ENCODE data around the gene MAB21L4.

The MAB21L4 gene

GRCh38 chr2:240888890-240889573, 6.9 kb downstream of the MAB21L4 start:
- no peak for DNase-seq (ENCODE audit: low read depth, low spot score)
- Histone ChIP-seq H3K9me3 (ENCODE audit: low read depth, low read length) (no peaks in the 10 kb centered on the region), H3K9ac (ENCODE audit: insufficient read length) (no peak overlapping the region), H3K4me3 (no peak overlapping the region), H3K27ac (no peak overlapping the region), H3K36me3 (ENCODE audit: insufficient read depth, low read length) (no peaks in the 10 kb centered on the region)
- TF ChIP-seq EZH2 (IDR thresholded peaks at IDR 0.05), result no peak
- TF ChIP-seq POLR2AphosphoS5 (IDR thresholded peaks at IDR 0.05; ENCODE audit: borderline replicate concordance, low read depth, low read length), result no peak
- TF ChIP-seq FOXP2 (optimal IDR thresholded peaks at IDR 0.05; ENCODE audit: control extremely low read depth, extremely low read length, insufficient read depth), result no peak

- H3K27ac ChIP-seq, result no peak overlapping the region
- no peak for TF ChIP-seq POLR2AphosphoS5 (IDR thresholded peaks at IDR 0.05; ENCODE audit: borderline replicate concordance, low read depth, low read length)
- TF ChIP-seq EZH2 (IDR thresholded peaks at IDR 0.05), result no peak
- TF ChIP-seq FOXP2 (optimal IDR thresholded peaks at IDR 0.05; ENCODE audit: control extremely low read depth, extremely low read length, insufficient read depth), result no peak
These were observed 7.6 kb downstream of the MAB21L4 start for GRCh38 chr2:240888130-240888889.

GRCh38 chr2:240887631-240888030, 8.3 kb downstream of the MAB21L4 start:
- H3K4me3 ChIP-seq, result no peak overlapping the region
- no peak overlapping the region for H3K9ac ChIP-seq (ENCODE audit: insufficient read length)
- TF ChIP-seq EZH2 (IDR thresholded peaks at IDR 0.05) (no peak), FOXP2 (optimal IDR thresholded peaks at IDR 0.05; ENCODE audit: control extremely low read depth, extremely low read length, insufficient read depth) (no peak), POLR2AphosphoS5 (IDR thresholded peaks at IDR 0.05; ENCODE audit: borderline replicate concordance, low read depth, low read length) (no peak)
- no peak for DNase-seq (ENCODE audit: low read depth, low spot score)
- no peaks in the 10 kb centered on the region for H3K9me3 ChIP-seq (ENCODE audit: low read depth, low read length)
- H3K27ac ChIP-seq, result no peak overlapping the region
- no peaks in the 10 kb centered on the region for H3K36me3 ChIP-seq (ENCODE audit: insufficient read depth, low read length)

More at GRCh38 chr2:240888130-240888889, 7.6 kb downstream of the MAB21L4 start:
- Histone ChIP-seq H3K9me3 (ENCODE audit: low read depth, low read length) (no peaks in the 10 kb centered on the region), H3K9ac (ENCODE audit: insufficient read length) (no peak overlapping the region), H3K36me3 (ENCODE audit: insufficient read depth, low read length) (no peaks in the 10 kb centered on the region), H3K4me3 (no peak overlapping the region)
- DNase-seq (ENCODE audit: low read depth, low spot score), result no peak

GRCh38 chr2:240886678-240887609, 9.0 kb downstream of the MAB21L4 start:
- no peaks in the 10 kb centered on the region for H3K9me3 ChIP-seq (ENCODE audit: low read depth, low read length)
- DNase-seq (ENCODE audit: low read depth, low spot score), result no peak
- no peak overlapping the region for H3K27ac ChIP-seq
- TF ChIP-seq EZH2 (IDR thresholded peaks at IDR 0.05) (no peak), FOXP2 (optimal IDR thresholded peaks at IDR 0.05; ENCODE audit: control extremely low read depth, extremely low read length, insufficient read depth) (no peak), POLR2AphosphoS5 (IDR thresholded peaks at IDR 0.05; ENCODE audit: borderline replicate concordance, low read depth, low read length) (no peak)
- H3K36me3 ChIP-seq (ENCODE audit: insufficient read depth, low read length), result no peaks in the 10 kb centered on the region
- no peak overlapping the region for H3K4me3 ChIP-seq
- H3K9ac ChIP-seq (ENCODE audit: insufficient read length), result no peak overlapping the region

GRCh38 chr2:240886023-240886565, 9.9 kb downstream of the MAB21L4 start:
- Histone ChIP-seq H3K27ac (no peak overlapping the region), H3K9ac (ENCODE audit: insufficient read length) (no peak overlapping the region), H3K4me3 (no peak overlapping the region), H3K9me3 (ENCODE audit: low read depth, low read length) (no peaks in the 10 kb centered on the region), H3K36me3 (ENCODE audit: insufficient read depth, low read length) (no peaks in the 10 kb centered on the region)
- DNase-seq (ENCODE audit: low read depth, low spot score), result no peak
- TF ChIP-seq FOXP2 (optimal IDR thresholded peaks at IDR 0.05; ENCODE audit: control extremely low read depth, extremely low read length, insufficient read depth) (no peak), EZH2 (IDR thresholded peaks at IDR 0.05) (no peak), POLR2AphosphoS5 (IDR thresholded peaks at IDR 0.05; ENCODE audit: borderline replicate concordance, low read depth, low read length) (no peak)

- Histone ChIP-seq H3K27ac (no peak overlapping the region), H3K9me3 (ENCODE audit: low read depth, low read length) (no peaks in the 10 kb centered on the region), H3K9ac (ENCODE audit: insufficient read length) (no peak overlapping the region), H3K4me3 (no peak overlapping the region), H3K36me3 (ENCODE audit: insufficient read depth, low read length) (no peaks in the 10 kb centered on the region)
- no peak for DNase-seq (ENCODE audit: low read depth, low spot score)
- TF ChIP-seq FOXP2 (optimal IDR thresholded peaks at IDR 0.05; ENCODE audit: control extremely low read depth, extremely low read length, insufficient read depth) (no peak), POLR2AphosphoS5 (IDR thresholded peaks at IDR 0.05; ENCODE audit: borderline replicate concordance, low read depth, low read length) (no peak), EZH2 (IDR thresholded peaks at IDR 0.05) (no peak)
These were observed 10.4 kb downstream of the MAB21L4 start for GRCh38 chr2:240885566-240885965.

GRCh38 chr2:240884745-240885144, 11.2 kb downstream of the MAB21L4 start:
- no peak overlapping the region for H3K27ac ChIP-seq
- no peaks in the 10 kb centered on the region for H3K36me3 ChIP-seq (ENCODE audit: insufficient read depth, low read length)
- no peaks in the 10 kb centered on the region for H3K9me3 ChIP-seq (ENCODE audit: low read depth, low read length)
- no peak for TF ChIP-seq EZH2 (IDR thresholded peaks at IDR 0.05)
- no peak for TF ChIP-seq POLR2AphosphoS5 (IDR thresholded peaks at IDR 0.05; ENCODE audit: borderline replicate concordance, low read depth, low read length)
- no peak for TF ChIP-seq FOXP2 (optimal IDR thresholded peaks at IDR 0.05; ENCODE audit: control extremely low read depth, extremely low read length, insufficient read depth)
- no peak for DNase-seq (ENCODE audit: low read depth, low spot score)
- no peak overlapping the region for H3K9ac ChIP-seq (ENCODE audit: insufficient read length)
- no peak overlapping the region for H3K4me3 ChIP-seq
